HuH-7.5 (cell line): ENCODE measurements around the gene CYP1A2.
"Not testable (repeated sequence)": the region's sequence is repeated elsewhere in the genome, so short reads cannot be mapped to it uniquely, and the experiment has no call there.

Experiments used
- DNase-seq: peaks from one replicate; pipeline ENCODE4 v3.0.0; 2011; ENCODE audit warnings: low spot score

Gene CYP1A2

GRCh38 chr15:74776821-74777768, 28.4 kb downstream of the CYP1A2 start:
- DNase-seq: no peak

DNA sequence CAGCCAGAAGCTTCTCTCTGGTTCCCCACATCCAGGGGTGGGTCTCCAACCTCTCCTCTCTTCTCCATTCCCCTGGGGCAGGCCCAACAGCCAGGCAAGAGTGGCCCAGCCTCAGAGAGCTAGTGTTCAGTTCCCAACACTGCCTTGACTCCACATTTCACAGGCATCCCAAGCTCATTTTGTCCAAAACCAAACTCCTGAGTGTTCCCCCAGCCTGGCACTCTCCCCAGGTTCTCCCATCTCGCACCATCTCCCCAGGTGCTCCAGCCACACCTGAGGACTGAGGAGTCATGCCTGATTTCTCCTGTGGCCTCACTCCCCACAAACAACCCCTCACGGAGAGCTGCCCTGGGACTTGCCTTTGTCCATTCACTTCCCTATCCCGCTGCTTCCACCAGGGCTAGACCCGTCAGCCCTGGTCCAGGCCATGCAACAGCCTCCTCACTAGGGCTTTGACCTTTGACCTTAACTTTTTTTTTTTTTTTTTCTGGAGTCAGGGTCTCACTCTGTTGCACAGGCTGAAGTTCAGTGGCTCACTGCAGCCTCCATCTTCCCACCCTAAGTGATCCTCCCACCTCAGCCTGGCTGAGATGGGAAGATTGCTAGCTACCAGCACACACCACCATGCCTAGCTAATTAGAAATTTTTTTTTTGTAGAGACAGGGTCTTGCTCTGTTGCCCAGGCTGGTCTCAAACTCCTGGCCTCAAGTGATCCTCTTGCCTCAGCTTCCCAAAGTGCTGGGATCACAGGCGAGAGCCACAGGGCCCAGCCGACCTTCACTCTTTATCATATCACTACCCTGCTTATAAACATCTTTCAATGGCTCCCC, 29.3 kb downstream of the CYP1A2 start:
- peak; percentile 76 for DNase-seq

DNA sequence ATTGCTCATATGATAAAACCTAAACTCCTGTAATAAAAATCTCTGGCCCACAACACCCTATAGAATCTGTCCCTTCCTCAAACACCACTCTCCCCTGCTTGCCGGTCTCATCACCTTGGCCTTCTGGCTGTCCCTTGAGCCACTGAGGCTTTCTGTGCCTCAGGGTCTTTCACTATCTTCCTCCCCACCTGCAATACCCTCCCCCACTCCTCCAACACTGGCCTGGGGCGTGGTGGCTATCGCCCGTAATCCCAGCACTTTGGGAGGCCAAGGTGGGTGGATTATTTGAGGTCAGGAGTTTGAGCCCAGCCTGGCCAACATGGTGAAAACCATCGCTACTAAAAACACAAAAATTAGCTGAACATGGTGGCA, 29.9 kb downstream of the CYP1A2 start:
- DNase-seq: no peak

DNA sequence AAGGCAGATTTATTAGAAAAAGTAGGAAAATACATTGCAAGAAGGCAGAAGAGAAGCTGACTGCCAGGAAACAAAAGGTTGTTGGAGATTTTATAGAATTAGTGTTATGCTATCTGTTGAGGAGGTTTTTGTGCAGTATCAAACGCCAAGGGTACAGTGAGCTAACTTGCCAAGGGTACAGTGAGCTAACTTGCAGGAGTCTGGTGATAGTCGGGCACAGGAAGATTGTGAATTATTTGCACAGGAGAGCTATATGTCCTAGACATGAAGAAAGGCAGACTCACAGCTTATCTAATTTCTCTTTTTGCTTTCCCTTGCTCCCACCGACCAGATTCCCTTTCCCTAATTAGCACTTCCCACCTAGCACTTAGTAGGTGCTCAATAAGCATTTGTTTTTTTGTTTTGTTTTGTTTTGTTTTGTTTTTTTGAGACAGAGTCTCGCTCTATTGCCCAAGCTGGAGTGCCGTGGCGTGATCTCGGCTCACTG, 30.6 kb downstream of the CYP1A2 start:
- DNase-seq: no peak

GRCh38 chr15:74780523-74781430, 32.1 kb downstream of the CYP1A2 start:
- peak; percentile 66 for DNase-seq

DNA sequence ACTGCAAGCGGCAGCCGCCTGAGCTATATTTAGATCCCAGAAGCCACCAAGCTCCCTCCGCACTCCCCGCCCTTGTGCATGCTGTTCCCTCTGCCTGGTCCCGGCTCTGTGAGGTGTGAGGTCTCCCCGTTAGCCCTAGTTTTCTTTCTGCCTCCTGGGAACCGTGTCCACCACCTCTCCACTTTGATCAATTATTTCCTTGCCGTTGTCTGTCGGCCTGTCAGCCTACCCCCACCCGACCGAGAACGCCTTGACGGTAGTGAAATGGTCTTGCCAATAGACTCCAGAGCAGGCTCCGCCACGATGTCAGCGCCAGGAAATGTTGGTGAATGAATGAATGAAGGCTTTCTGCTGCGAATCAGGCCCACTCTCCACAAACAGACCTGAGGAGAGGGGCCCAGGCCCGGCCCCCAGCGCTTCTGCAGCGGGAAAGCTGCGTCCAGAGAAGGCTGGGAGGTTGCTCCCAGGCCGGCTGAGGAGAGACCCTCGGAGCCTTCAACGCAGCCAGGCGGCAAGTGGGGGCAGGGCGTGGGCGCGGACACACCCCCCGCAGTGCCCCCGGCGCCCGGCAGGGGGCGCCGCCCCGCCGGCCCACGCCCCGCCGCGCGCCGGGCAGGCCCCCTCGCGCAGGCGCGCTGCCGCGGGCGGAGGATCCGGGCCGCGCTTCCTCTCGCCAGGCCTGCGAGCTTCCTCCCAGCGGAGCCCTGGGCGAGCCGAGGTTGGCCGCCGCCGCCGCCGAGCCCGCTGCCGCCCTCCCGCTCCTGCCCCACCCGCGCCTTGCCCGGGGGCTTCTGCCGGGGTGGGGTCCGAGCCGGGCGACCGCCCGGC, 33.0 kb downstream of the CYP1A2 start, which contains the start of gene CSK:
TSS of gene CSK (plus strand) at position 650 of the 828 bp plus-strand sequence. CDS start 16,218 bp downstream, outside the sequence.
- peak; percentile 96 for DNase-seq

DNA sequence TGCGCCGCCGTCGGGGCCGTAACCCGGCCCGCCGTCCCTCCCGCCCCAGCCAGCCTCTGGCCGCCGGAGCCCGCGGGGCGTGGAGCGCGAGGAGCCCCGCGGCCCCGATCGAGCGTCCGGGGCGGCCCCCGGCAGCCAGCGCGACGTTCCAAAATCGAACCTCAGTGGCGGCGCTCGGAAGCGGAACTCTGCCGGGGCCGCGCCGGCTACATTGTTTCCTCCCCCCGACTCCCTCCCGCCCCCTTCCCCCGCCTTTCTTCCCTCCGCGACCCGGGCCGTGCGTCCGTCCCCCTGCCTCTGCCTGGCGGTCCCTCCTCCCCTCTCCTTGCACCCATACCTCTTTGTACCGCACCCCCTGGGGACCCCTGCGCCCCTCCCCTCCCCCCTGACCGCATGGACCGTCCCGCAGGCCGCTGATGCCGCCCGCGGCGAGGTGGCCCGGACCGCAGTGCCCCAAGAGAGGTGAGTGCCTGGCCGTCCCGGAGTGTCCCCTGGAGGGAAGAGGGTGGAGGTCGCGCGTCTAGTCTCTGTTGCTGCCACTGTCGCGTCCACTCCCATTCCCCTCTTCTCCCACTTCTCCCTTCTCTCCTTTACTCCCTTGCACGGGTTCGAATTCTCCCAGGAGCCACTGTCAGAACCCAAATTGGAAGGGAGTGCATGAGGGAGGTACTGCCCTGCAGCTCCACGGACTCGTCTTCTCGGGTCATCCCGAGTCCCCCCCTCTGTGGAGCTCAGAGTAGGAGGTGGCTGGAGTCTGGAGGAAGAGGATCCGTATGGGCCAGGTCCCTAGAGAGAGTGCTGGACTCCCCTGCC, 33.8 kb downstream of the CYP1A2 start:
- peak; percentile 76 for DNase-seq

- DNase-seq: peak; percentile 58
Observed at GRCh38 chr15:74783072-74783807, 34.6 kb downstream of the CYP1A2 start.

GRCh38 chr15:74783808-74784175, 35.1 kb downstream of the CYP1A2 start:
- no peak for DNase-seq

DNA sequence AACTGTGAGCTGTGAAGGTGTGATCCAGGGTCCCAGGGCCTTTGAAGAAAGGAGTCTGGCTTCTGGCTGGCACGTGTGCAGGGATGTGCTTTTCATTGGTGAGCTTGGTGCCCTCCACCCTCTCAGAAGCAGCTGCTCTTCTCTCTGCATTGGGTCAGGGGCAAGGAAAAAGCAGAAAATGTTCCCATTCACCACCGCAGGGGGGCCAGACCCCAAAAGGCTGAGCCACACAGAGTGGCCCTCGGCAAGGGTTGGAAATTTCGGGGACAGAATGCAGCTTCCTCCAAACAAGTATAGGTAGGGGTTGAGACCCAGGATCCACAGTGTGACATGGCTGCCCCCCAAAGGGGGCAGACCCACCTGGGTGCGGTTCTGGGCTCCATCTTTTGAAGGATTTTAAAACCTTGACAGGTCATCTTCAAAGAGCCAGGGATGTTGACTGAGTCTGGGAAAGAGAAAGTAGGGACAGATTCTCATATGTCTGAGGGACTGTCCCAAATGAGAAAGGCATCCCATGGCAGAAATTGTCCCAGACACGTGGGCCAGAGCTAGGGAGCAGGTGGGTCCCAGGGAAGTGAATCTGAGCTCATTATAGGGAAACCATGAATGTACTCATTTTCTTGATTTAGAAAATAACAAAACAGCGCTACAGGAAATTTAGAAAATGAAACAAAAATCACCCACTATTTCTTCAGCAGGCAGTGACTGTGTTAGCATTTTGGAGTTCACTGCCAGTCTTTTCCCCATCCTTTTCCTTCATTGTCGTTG, 36.0 kb downstream of the CYP1A2 start:
- DNase-seq: no peak

GRCh38 chr15:74785194-74786032, 36.8 kb downstream of the CYP1A2 start:
- no peak for DNase-seq

- DNase-seq: not testable (repeated sequence)
Observed at GRCh38 chr15:74786081-74786480, 37.4 kb downstream of the CYP1A2 start.

DNA sequence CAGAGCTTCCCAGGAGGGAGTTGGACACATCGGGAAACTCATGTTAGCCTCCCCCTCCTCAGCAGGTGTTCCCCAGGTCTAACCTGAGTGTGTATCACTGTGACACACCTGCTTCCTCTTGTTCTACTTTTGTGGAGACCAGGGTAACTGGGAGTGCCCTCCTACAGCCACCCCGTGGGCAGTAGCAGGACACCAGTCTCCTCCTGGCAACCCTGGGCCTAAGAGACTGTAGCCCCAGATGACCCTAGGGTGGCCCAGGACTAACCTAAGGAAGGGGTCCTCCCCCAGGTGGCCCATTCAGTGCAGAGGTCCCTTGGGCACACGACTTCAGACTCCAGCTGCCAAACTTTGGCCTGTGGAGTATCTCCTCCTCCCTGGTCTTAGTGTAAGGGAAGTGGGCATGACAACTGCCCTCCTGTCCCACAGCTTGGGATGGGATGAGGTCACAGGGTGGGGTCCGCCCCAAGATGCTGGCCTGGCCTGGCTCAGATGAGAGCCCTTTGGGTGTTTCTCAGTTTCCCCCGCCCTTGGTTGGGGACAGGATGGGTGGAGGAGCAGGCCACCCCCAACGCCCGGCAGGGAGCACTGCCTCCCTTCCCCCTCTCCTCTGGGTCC, 38.0 kb downstream of the CYP1A2 start:
- DNase-seq: no peak

- peak; percentile 87 for DNase-seq
Observed at GRCh38 chr15:74787251-74788041, 38.8 kb downstream of the CYP1A2 start.

GRCh38 chr15:74788042-74788682, 39.5 kb downstream of the CYP1A2 start:
- DNase-seq: no peak
